Measurements from ENCODE around the gene TRPC1.

The TRPC1 gene

DNA sequence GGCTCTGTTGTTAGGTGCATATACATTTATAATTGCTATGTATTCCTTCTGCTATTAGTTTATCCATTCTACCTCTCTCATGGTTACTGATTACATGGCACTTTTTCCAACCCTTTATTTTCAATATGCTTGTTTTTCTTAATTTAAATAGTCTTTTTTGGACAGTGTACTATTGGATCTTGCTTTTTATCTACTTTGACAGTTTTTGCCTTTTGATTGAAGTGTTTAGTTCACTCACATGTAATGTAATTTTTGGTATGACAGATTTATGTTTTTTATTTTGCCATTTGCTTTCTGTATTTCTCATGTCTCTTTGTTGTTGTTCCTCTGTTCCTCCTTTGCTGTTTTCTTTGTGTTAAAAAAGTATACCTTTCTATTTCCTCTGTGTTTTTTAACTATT, 44.5 kb downstream of the TRPC1 start:
- Histone ChIP-seq H3K4ac (ENCODE audit: low read depth in 1 of 2, low read length in 2 of 2) (no peak overlapping the region), H2BK5ac (ENCODE audit: low read depth, low read length, poor library complexity, severe bottlenecking) (no peak overlapping the region), H2BK12ac (ENCODE audit: low read length in 2 of 2) (no peak overlapping the region), H4K91ac (ENCODE audit: low read length) (no peak overlapping the region), H2BK120ac (ENCODE audit: low read depth, low read length) (no peak overlapping the region), H3K9me3 (ENCODE audit: control insufficient read depth, low read length) (peaks cover 14% of the 10 kb centered on the region), H3K27me3 (ENCODE audit: control insufficient read depth in 1 of 2, insufficient read depth in 1 of 2, low read length in 2 of 2) (no peaks in the 10 kb centered on the region), H2BK15ac (ENCODE audit: low read depth, poor library complexity, severe bottlenecking) (no peak overlapping the region), H3K36me3 (ENCODE audit: control insufficient read depth in 1 of 2, insufficient read depth in 2 of 2, low read depth in 1 of 2, low read length in 2 of 2) (peaks cover 0 to 41% of the 10 kb centered on the region in 2 experiments), H3K23ac (ENCODE audit: low read length in 2 of 2) (no peak overlapping the region), H3K14ac (ENCODE audit: low read length in 2 of 2) (no peak overlapping the region), H4K8ac (ENCODE audit: low read length) (no peak overlapping the region), H3K27ac (ENCODE audit: low read length, poor library complexity, severe bottlenecking) (no peak overlapping the region), H3K4me3 (ENCODE audit: insufficient read depth in 1 of 2, low read depth in 1 of 2, low read length in 2 of 2) (no peak overlapping the region), H3K79me1 (replicated peaks; ENCODE audit: low read length, poor library complexity, severe bottlenecking) (peaks cover 9% of the 10 kb centered on the region), H2AK5ac (ENCODE audit: low read length, severe bottlenecking) (no peak overlapping the region), H3K4me1 (ENCODE audit: control insufficient read depth, insufficient read depth, low read depth, low read length) (no peaks in the 10 kb centered on the region), H3K18ac (ENCODE audit: low read depth in 1 of 2, low read length in 2 of 2) (no peak overlapping the region), H3K4me2 (ENCODE audit: low read length, poor library complexity, severe bottlenecking) (no peak overlapping the region), H3K9ac (ENCODE audit: low read length) (no peak overlapping the region), H2AFZ (ENCODE audit: low read depth, low read length) (no peak overlapping the region)
- DNase-seq, result no peak

DNA sequence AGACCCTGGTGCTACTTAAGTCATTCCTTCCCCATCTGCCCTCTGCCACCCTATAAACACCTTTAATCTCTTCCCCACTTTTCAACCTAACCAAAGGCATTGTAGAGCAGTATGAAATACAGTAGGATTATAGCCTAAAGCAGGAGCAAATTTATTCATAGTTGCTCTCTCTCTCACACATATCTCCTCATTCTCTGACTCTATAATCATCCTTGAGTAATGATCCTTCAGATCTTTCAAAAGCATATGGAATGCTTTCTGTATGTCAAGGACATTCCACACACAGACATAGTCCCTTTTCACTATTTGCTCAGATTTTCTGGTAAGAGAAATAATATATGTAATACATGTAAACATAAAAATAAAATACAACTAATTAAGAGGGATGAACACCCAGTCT, 54.1 kb downstream of the TRPC1 start:
- Histone ChIP-seq H2AK5ac (ENCODE audit: low read length, severe bottlenecking) (no peak overlapping the region), H3K79me1 (replicated peaks; ENCODE audit: low read length, poor library complexity, severe bottlenecking) (peaks cover 5% of the 10 kb centered on the region), H2BK120ac (ENCODE audit: low read depth, low read length) (no peak overlapping the region), H3K27me3 (ENCODE audit: control insufficient read depth in 1 of 2, insufficient read depth in 1 of 2, low read length in 2 of 2) (no peaks in the 10 kb centered on the region), H4K8ac (ENCODE audit: low read length) (no peak overlapping the region), H3K27ac (ENCODE audit: low read length, poor library complexity, severe bottlenecking) (no peak overlapping the region), H3K14ac (ENCODE audit: low read length in 2 of 2) (no peak overlapping the region), H3K23ac (ENCODE audit: low read length in 2 of 2) (no peak overlapping the region), H4K91ac (ENCODE audit: low read length) (no peak overlapping the region), H2AFZ (ENCODE audit: low read depth, low read length) (no peak overlapping the region), H3K4ac (ENCODE audit: low read depth in 1 of 2, low read length in 2 of 2) (no peak overlapping the region), H2BK12ac (ENCODE audit: low read length in 2 of 2) (no peak overlapping the region), H3K4me2 (ENCODE audit: low read length, poor library complexity, severe bottlenecking) (no peak overlapping the region), H2BK5ac (ENCODE audit: low read depth, low read length, poor library complexity, severe bottlenecking) (no peak overlapping the region), H3K4me3 (ENCODE audit: insufficient read depth in 1 of 2, low read depth in 1 of 2, low read length in 2 of 2) (no peak overlapping the region), H3K9me3 (ENCODE audit: control insufficient read depth, low read length) (no peaks in the 10 kb centered on the region), H3K4me1 (ENCODE audit: control insufficient read depth, insufficient read depth, low read depth, low read length) (no peaks in the 10 kb centered on the region), H3K18ac (ENCODE audit: low read depth in 1 of 2, low read length in 2 of 2) (no peak overlapping the region), H3K9ac (ENCODE audit: low read length) (no peak overlapping the region), H2BK15ac (ENCODE audit: low read depth, poor library complexity, severe bottlenecking) (no peak overlapping the region), H3K36me3 (ENCODE audit: control insufficient read depth in 1 of 2, insufficient read depth in 2 of 2, low read depth in 1 of 2, low read length in 2 of 2) (peaks cover 4 to 19% of the 10 kb centered on the region in 2 experiments)
- no peak for DNase-seq

GRCh38 chr3:142778541-142778940, 54.7 kb downstream of the TRPC1 start:
- H3K4me1 ChIP-seq (ENCODE audit: control insufficient read depth, insufficient read depth, low read depth, low read length), result no peaks in the 10 kb centered on the region
- no peak overlapping the region for H3K27ac ChIP-seq (ENCODE audit: low read length, poor library complexity, severe bottlenecking)
- no peak overlapping the region for H3K23ac ChIP-seq (ENCODE audit: low read length in 2 of 2)
- H3K18ac ChIP-seq (ENCODE audit: low read depth in 1 of 2, low read length in 2 of 2), result no peak overlapping the region
- H3K9me3 ChIP-seq (ENCODE audit: control insufficient read depth, low read length), result no peaks in the 10 kb centered on the region
- peak overlapping the region; percentile 58 for H3K9ac ChIP-seq (ENCODE audit: low read length)
- H3K14ac ChIP-seq (ENCODE audit: low read length in 2 of 2), result no peak overlapping the region
- H2AFZ ChIP-seq (ENCODE audit: low read depth, low read length), result no peak overlapping the region
- no peak overlapping the region for H3K4me3 ChIP-seq (ENCODE audit: insufficient read depth in 1 of 2, low read depth in 1 of 2, low read length in 2 of 2)
- H3K36me3 ChIP-seq (ENCODE audit: control insufficient read depth in 1 of 2, insufficient read depth in 2 of 2, low read depth in 1 of 2, low read length in 2 of 2), result peaks cover 4 to 21% of the 10 kb centered on the region in 2 experiments
- H2BK120ac ChIP-seq (ENCODE audit: low read depth, low read length), result no peak overlapping the region
- peaks cover 3% of the 10 kb centered on the region for H3K79me1 ChIP-seq (replicated peaks; ENCODE audit: low read length, poor library complexity, severe bottlenecking)
- no peak overlapping the region for H2BK5ac ChIP-seq (ENCODE audit: low read depth, low read length, poor library complexity, severe bottlenecking)
- no peak overlapping the region for H2BK15ac ChIP-seq (ENCODE audit: low read depth, poor library complexity, severe bottlenecking)
- no peak overlapping the region for H2AK5ac ChIP-seq (ENCODE audit: low read length, severe bottlenecking)
- no peak overlapping the region for H3K4ac ChIP-seq (ENCODE audit: low read depth in 1 of 2, low read length in 2 of 2)
- WGBS, result 100% methylated on average over 1 of the region's 2 CpGs
- H3K27me3 ChIP-seq (ENCODE audit: control insufficient read depth in 1 of 2, insufficient read depth in 1 of 2, low read length in 2 of 2), result no peaks in the 10 kb centered on the region
- H4K8ac ChIP-seq (ENCODE audit: low read length), result no peak overlapping the region
- no peak for DNase-seq
- no peak overlapping the region for H4K91ac ChIP-seq (ENCODE audit: low read length)
- H3K4me2 ChIP-seq (ENCODE audit: low read length, poor library complexity, severe bottlenecking), result no peak overlapping the region
- H2BK12ac ChIP-seq (ENCODE audit: low read length in 2 of 2), result no peak overlapping the region

DNA sequence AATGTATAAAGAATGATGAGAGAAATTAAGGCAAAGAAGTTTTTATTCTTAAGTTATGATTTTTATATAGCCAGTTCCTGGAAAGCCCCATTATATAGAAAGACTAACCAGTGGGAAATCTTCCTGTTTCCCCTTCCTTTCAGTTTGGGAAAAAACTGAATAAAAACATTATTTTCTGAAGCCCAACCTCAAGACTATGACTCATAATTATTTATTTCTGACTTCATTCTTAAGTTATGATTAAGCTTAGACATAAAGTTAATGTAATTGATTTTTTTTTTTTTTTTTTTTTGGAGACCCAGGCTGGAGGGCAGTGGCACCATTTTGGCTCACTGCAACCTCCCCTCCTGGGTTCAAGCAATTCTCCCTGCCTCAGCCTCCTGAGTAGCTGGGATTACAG, 55.8 kb downstream of the TRPC1 start:
- Histone ChIP-seq H2BK12ac (ENCODE audit: low read length in 2 of 2) (no peak overlapping the region), H2AK5ac (ENCODE audit: low read length, severe bottlenecking) (no peak overlapping the region), H3K4ac (ENCODE audit: low read depth in 1 of 2, low read length in 2 of 2) (no peak overlapping the region), H3K27ac (ENCODE audit: low read length, poor library complexity, severe bottlenecking) (no peak overlapping the region), H3K18ac (ENCODE audit: low read depth in 1 of 2, low read length in 2 of 2) (no peak overlapping the region), H2BK15ac (ENCODE audit: low read depth, poor library complexity, severe bottlenecking) (no peak overlapping the region), H2BK120ac (ENCODE audit: low read depth, low read length) (no peak overlapping the region), H2AFZ (ENCODE audit: low read depth, low read length) (no peak overlapping the region), H4K91ac (ENCODE audit: low read length) (no peak overlapping the region), H3K14ac (ENCODE audit: low read length in 2 of 2) (no peak overlapping the region), H3K4me3 (ENCODE audit: insufficient read depth in 1 of 2, low read depth in 1 of 2, low read length in 2 of 2) (no peak overlapping the region), H3K4me2 (ENCODE audit: low read length, poor library complexity, severe bottlenecking) (no peak overlapping the region), H3K23ac (ENCODE audit: low read length in 2 of 2) (no peak overlapping the region), H3K36me3 (ENCODE audit: control insufficient read depth in 1 of 2, insufficient read depth in 2 of 2, low read depth in 1 of 2, low read length in 2 of 2) (peaks cover 4 to 25% of the 10 kb centered on the region in 2 experiments), H3K9me3 (ENCODE audit: control insufficient read depth, low read length) (no peaks in the 10 kb centered on the region), H3K27me3 (ENCODE audit: control insufficient read depth in 1 of 2, insufficient read depth in 1 of 2, low read length in 2 of 2) (no peaks in the 10 kb centered on the region), H3K9ac (ENCODE audit: low read length) (peak overlapping the region; percentile 58), H2BK5ac (ENCODE audit: low read depth, low read length, poor library complexity, severe bottlenecking) (no peak overlapping the region), H4K8ac (ENCODE audit: low read length) (no peak overlapping the region), H3K4me1 (ENCODE audit: control insufficient read depth, insufficient read depth, low read depth, low read length) (no peaks in the 10 kb centered on the region), H3K79me1 (replicated peaks; ENCODE audit: low read length, poor library complexity, severe bottlenecking) (no peaks in the 10 kb centered on the region)
- no peak for DNase-seq

All from mesenchymal stem cell (in vitro differentiated cells and primary cell).